ENCODE results near the gene A2M. TPM values are rescaled to one million over a fixed set of nuclear protein-coding genes. Genes with fewer than 3 reads are reported as not detected.

Gene A2M
- total RNA-seq, 1 donor from 2014 or later = 846 TPM

GRCh38 chr12:9111525-9111924 is 4.2 kb downstream of the A2M start:
- Histone ChIP-seq H3K9me3 (no peaks in the 10 kb centered on the region), H3K4me1 (no peaks in the 10 kb centered on the region), H3K27me3 (no peaks in the 10 kb centered on the region), H3K4me3 (no peak overlapping the region), H3K27ac (peak overlapping the region in 1 of 2 donors; percentile 2), H3K36me3 (peaks cover 43 to 61% of the 10 kb centered on the region in 2 donors)
- intact Hi-C loops (cut with DNase I) = loop anchor here (10.0 kb wide), 2 partner anchors 1077 to 1103 kb away; partner anchors contain the start of genes FOXJ2 and GABARAPL1
- no peak for DNase-seq (ENCODE audit: low spot score in 2 of 2)
- no peak for TF ChIP-seq CTCF (IDR thresholded peaks at IDR 0.05)

GRCh38 chr12:9109737-9110491 is 5.8 kb downstream of the A2M start:
- no peak for TF ChIP-seq CTCF (IDR thresholded peaks at IDR 0.05)
- no peaks in the 10 kb centered on the region for H3K4me1 ChIP-seq
- peaks cover 57 to 77% of the 10 kb centered on the region in 2 donors for H3K36me3 ChIP-seq
- no peak for DNase-seq (ENCODE audit: low spot score in 2 of 2)
- H3K9me3 ChIP-seq = no peaks in the 10 kb centered on the region
- H3K4me3 ChIP-seq = no peak overlapping the region
- intact Hi-C loops (cut with DNase I) = loop anchor here (10.0 kb wide), 2 partner anchors 1075 to 1105 kb away; partner anchors contain the start of genes FOXJ2 and GABARAPL1
- no peaks in the 10 kb centered on the region for H3K27me3 ChIP-seq
- no peak overlapping the region for H3K27ac ChIP-seq

GRCh38 chr12:9109213-9109522 is 6.6 kb downstream of the A2M start:
- TF ChIP-seq CTCF (IDR thresholded peaks at IDR 0.05) = no peak
- Histone ChIP-seq H3K9me3 (no peaks in the 10 kb centered on the region), H3K27me3 (no peaks in the 10 kb centered on the region), H3K27ac (no peak overlapping the region), H3K4me3 (no peak overlapping the region), H3K4me1 (no peaks in the 10 kb centered on the region), H3K36me3 (peaks cover 64 to 85% of the 10 kb centered on the region in 2 donors)
- intact Hi-C loops (cut with DNase I) = no loop called here
- DNase-seq (ENCODE audit: low spot score in 2 of 2) = no peak

GRCh38 chr12:9108504-9109212 is 7.1 kb downstream of the A2M start:
- H3K4me3 ChIP-seq = no peak overlapping the region
- no peaks in the 10 kb centered on the region for H3K27me3 ChIP-seq
- intact Hi-C loops (cut with DNase I) = no loop called here
- DNase-seq (ENCODE audit: low spot score in 2 of 2) = no peak
- no peaks in the 10 kb centered on the region for H3K9me3 ChIP-seq
- H3K27ac ChIP-seq = no peak overlapping the region
- no peaks in the 10 kb centered on the region for H3K4me1 ChIP-seq
- TF ChIP-seq CTCF (IDR thresholded peaks at IDR 0.05) = no peak
- H3K36me3 ChIP-seq = peaks cover 69 to 90% of the 10 kb centered on the region in 2 donors

GRCh38 chr12:9107542-9107873 is 8.2 kb downstream of the A2M start:
- peaks cover 69 to 92% of the 10 kb centered on the region in 2 donors for H3K36me3 ChIP-seq
- intact Hi-C loops (cut with DNase I) = no loop called here
- TF ChIP-seq CTCF (IDR thresholded peaks at IDR 0.05) = no peak
- no peak for DNase-seq (ENCODE audit: low spot score in 2 of 2)
- no peak overlapping the region for H3K4me3 ChIP-seq
- no peaks in the 10 kb centered on the region for H3K9me3 ChIP-seq
- no peaks in the 10 kb centered on the region for H3K4me1 ChIP-seq
- H3K27ac ChIP-seq = no peak overlapping the region
- H3K27me3 ChIP-seq = no peaks in the 10 kb centered on the region
